Stimulated activated naive CD8-positive, alpha-beta T cell treated with anti-CD3 and anti-CD28 coated beads, Interleukin-15, Interleukin-2, amounts not matched to agents 100 ng/mL and 50 ng/mL, for 24 hours (primary cell): ENCODE measurements around the gene SLC25A43.
"Not testable (repeated sequence)": the region's sequence is repeated elsewhere in the genome, so short reads cannot be mapped to it uniquely, and the experiment has no call there.

Experiments
- H3K27ac Mint-ChIP-seq: one replicate; pipeline ENCODE4 v1.8.0; 2021; ENCODE audit warnings: mild to moderate bottlenecking, mixed read lengths
- H3K27me3 Mint-ChIP-seq: one replicate; pipeline ENCODE4 v1.8.0; 2021; ENCODE audit warnings: mixed read lengths
- H3K36me3 Mint-ChIP-seq: one replicate; pipeline ENCODE4 v1.8.0; 2021; ENCODE audit warnings: low read depth, mixed read lengths
- H3K4me1 Mint-ChIP-seq: one replicate; pipeline ENCODE4 v1.8.0; 2021; ENCODE audit warnings: low read depth, mixed read lengths
- H3K4me3 Mint-ChIP-seq: one replicate; pipeline ENCODE4 v1.8.0; 2021; ENCODE audit warnings: mild to moderate bottlenecking, mixed read lengths
- H3K9me3 Mint-ChIP-seq: one replicate; pipeline ENCODE4 v1.8.0; 2021; ENCODE audit warnings: mixed read lengths

Gene SLC25A43

DNA sequence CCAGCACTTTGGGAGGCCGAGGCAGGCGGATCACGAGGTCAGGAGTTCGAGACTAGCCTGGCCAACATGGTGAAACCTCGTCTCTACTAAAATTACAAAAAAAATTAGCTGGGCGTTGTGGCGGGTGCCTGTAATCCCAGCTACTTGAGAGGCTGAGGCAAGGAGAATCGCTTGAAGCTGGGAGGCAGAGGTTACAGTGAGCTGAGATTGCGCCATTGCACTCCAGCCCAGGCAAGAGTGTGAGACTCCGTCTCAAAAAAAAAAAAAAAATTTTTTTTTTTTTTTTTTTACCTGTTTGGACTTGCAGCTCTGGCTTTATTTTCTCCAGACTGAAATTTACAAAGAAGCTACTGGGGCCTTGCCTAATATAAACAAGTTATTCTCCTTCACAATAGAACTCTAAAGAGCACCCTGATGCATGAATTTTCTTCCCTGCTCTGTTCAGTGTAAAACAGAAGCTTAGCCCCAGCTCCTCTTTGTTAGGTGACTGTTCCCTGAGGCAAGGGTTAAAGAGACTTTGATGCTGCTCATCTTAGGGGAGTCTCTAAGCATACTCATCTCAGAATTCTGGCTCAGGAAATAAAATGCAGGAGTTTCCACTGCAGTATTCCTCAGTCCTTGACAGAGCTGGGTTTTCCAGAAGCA is 94.8 kb downstream of the SLC25A43 start:
- not testable (repeated sequence) for H3K9me3 Mint-ChIP-seq, H3K27me3 Mint-ChIP-seq, H3K36me3 Mint-ChIP-seq, H3K4me3 Mint-ChIP-seq, H3K4me1 Mint-ChIP-seq, H3K27ac Mint-ChIP-seq

DNA sequence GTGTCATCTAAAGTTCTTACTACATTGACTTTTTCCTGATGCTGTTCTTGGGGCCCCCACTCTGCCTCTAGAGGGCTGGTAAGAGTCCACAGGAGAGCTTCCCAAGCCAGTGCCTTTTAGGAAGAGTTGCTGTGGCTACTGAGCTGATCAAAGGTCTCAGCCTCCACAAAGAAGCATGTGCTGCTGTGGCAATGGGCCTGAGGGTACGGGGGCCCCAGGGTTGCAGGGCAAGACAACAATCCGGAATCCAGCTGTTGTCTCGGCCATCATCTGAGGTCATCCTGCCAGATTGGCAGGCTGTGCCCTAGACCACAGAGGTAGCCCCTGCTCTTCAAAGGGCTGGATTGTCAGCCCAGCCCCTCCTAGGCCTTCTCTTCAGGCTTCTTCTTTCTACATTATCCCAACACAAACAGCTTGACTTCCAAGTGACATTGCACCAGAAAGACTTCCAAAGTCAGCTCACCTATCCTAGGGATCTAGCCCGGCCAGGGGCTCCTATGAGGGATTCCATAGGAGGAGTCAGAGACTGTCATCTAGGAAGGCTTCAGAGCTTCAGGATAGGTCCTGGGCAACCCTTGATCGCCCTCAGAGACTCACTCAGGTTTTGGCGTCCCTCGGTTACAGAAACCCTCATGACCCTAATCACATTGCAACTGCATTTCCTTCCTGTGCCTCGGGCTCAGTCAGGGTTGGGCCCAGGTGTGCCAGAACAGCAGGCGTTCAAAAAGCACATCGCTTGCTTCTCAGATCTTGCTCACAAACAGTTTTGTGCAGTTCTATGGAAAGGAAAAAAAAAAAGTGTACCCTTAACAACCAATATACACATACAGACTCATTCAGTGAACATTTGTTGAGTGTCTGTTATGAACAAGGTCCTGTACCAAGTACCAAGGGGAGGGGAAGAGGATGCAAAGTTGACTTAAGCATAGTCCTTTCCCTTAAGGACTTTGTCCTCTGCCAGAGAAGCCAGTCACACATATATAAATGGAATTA is 96.9 kb downstream of the SLC25A43 start:
- Mint-ChIP-seq H3K4me1 (peaks cover 9% of the 10 kb centered on the region), H3K9me3 (no peaks in the 10 kb centered on the region), H3K27ac (no peak overlapping the region), H3K36me3 (no peaks in the 10 kb centered on the region), H3K27me3 (no peaks in the 10 kb centered on the region), H3K4me3 (no peak overlapping the region)

DNA sequence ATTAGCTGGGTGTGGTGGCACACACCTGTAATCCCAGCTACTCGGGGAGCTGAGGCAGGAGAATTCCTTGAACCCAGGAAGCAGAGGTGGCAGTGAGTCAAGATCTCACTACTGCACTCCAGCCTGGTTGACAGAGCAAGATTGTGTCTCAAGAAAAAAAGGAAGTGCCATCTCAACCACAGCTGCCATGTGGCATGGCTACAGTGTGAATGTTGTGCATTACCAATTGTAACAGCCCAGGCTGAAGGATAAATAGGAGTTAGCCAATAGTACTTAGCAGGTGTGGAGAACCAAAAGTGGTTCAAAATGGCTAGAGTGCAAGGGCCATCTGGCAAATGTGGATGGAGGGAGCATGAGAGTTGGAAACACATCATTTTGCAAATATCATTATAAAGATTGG is 98.0 kb downstream of the SLC25A43 start:
- Mint-ChIP-seq H3K4me3 (no peak overlapping the region), H3K27ac (no peak overlapping the region), H3K36me3 (no peaks in the 10 kb centered on the region), H3K9me3 (no peaks in the 10 kb centered on the region), H3K27me3 (no peaks in the 10 kb centered on the region), H3K4me1 (peaks cover 14% of the 10 kb centered on the region)

DNA sequence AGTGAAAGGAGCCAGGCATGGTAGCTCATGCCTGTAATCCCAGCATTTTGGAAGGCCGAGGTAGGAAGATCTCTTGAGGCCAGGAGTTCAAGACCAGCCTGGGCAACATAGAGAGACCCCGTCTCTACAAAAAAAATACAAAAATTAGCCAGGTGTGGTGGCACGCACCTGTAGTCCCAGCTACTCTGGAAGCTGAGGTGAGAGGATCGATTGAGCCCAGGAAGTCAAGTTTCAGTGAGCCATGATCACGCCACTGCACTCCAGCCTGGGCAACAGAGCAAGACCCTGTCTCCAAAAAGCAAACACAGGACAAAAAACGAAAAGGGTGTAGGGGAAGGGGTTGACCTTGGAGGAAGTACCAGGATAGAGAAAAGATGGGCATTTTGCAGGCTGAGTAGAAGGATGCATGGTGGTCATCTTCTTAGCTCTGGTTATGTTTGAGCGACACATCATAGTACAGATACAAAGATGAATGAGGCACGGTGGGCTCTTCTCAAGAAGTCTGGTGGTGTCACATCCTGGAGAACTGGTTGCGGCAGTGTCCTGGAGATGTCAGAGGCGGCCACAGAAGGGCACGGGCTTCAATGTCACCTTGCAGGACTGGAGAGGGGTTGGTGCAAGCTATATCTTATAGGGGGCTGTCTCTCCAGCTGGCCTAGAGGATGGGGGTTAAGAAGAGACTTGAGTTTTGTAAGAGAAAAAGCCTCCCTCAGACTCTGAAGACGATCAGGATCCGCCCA is 101.1 kb downstream of the SLC25A43 start:
- Mint-ChIP-seq H3K36me3 (no peaks in the 10 kb centered on the region), H3K27me3 (no peaks in the 10 kb centered on the region), H3K4me3 (no peak overlapping the region)

DNA sequence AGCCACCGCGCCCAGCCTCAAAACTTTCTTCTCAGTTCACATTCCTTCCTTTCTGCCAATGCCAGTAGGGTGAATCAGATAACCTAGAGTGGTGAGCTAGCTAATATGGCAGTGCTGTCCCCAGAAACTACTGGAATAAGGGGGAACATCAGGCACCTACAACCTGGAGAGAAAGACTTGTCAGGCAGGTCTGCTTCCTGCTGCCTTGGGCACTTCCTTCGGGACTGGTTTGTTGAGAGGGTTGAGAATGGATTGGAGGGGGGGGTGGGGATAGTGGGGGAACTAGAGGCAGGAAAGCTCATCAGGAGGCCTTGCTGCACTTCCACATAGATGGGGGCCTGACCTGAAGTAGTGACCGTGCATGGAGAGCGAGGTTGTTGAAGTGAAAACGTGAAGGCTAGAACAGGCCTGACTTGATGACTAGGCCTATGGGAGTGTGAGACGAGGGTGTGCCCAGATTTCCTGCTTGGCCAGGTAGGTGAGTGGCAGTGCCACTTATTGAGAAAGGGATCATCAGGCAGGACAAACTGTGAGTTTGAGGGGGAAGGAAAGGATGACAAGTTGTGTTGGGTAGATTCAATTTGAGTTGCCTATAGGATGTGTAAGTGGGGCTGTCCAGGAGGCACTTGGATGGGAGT is 102.5 kb downstream of the SLC25A43 start:
- Mint-ChIP-seq H3K4me1 (peaks cover 15% of the 10 kb centered on the region), H3K9me3 (no peaks in the 10 kb centered on the region), H3K4me3 (no peak overlapping the region), H3K36me3 (no peaks in the 10 kb centered on the region), H3K27ac (no peak overlapping the region), H3K27me3 (no peaks in the 10 kb centered on the region)

More for the DNA sequence above, 101.1 kb downstream of the SLC25A43 start:
- Mint-ChIP-seq H3K9me3 (no peaks in the 10 kb centered on the region), H3K27ac (no peak overlapping the region), H3K4me1 (peaks cover 22% of the 10 kb centered on the region)

DNA sequence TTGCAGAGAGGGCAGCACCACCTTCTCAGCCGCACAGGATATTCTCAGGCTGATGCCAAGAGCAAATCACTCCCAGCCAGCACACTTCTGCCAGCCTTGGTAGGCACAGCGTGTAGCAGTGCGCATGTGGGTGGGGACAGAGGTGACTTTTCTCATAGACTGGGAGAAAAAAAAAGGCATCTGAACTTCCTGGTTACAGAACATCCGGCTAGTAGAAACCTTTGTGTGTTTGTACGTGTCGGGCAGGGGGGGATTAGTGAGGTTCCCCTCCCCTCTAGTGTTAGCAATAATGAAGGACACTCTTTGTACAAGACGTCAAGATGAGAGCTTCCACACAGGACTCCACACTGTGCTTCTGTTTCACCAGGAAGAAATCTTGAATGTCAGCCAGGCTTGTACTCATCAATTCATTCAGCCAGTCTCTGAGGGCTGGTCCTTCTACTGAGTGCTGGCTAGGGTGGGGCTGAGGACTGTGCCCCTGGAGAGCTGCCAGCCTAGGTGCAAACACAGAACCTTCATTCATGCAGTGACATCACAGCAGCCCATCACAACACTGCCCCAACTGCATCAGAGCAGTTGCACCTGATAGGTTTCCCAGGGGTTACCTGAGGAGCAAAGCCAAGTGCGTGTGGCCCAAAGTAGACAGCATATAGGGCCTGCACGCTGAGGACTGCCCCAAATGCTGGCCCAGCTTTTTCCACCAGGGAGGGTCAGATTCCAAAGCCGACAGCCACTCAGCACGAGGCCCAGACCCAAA is 103.8 kb downstream of the SLC25A43 start:
- no peak overlapping the region for H3K4me3 Mint-ChIP-seq
- H3K9me3 Mint-ChIP-seq = no peaks in the 10 kb centered on the region

DNA sequence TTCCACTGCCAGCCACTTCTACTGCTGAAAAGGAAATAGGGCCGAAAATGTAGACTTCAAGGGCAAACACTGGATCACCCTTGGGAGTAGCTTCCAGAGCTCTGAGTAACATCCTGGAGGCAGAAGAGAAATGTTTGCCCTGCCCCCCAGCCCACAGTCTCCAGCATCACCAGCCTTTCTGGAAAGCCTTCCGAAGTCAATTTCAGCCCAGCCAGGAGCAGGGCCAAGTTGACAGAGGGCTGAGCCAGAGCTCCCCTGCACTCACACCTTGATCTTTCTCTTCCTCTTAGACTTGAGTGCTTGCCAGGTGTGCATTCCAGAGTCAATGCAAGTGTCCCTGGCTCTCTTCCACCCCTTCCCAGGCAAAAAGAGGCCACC is 104.3 kb downstream of the SLC25A43 start:
- no peaks in the 10 kb centered on the region for H3K9me3 Mint-ChIP-seq
- H3K27ac Mint-ChIP-seq = no peak overlapping the region
- H3K36me3 Mint-ChIP-seq = no peaks in the 10 kb centered on the region
- H3K4me3 Mint-ChIP-seq = no peak overlapping the region
- H3K27me3 Mint-ChIP-seq = no peaks in the 10 kb centered on the region
- peaks cover 13% of the 10 kb centered on the region for H3K4me1 Mint-ChIP-seq

More for the DNA sequence above, 103.8 kb downstream of the SLC25A43 start:
- H3K27ac Mint-ChIP-seq = peak overlapping the region; percentile 58
- H3K27me3 Mint-ChIP-seq = no peaks in the 10 kb centered on the region
- peaks cover 13% of the 10 kb centered on the region for H3K4me1 Mint-ChIP-seq
- H3K36me3 Mint-ChIP-seq = no peaks in the 10 kb centered on the region
